Measurements from ENCODE around the gene LAMA2.

- no peak for TF ChIP-seq EZH2 (optimal IDR thresholded peaks at IDR 0.05; ENCODE audit: low read depth, low read length)
- no peak for TF ChIP-seq CTCF (IDR thresholded peaks at IDR 0.05; ENCODE audit: low read length)
- no peak for TF ChIP-seq EZH2phosphoT487 (IDR thresholded peaks at IDR 0.05; ENCODE audit: low read length)
Measured at GRCh38 chr6:129534926-129535325, 652.0 kb downstream of the LAMA2 start.
